ENCODE measurements around the gene BCL3.

BCL3 gene

GRCh38 chr19:44800461-44800860 is 52.0 kb downstream of the BCL3 start:
- TF ChIP-seq GATA3 (IDR thresholded peaks at IDR 0.05; ENCODE audit: low read depth, low read length) (no peak), GATA2 (IDR thresholded peaks at IDR 0.05; ENCODE audit: low read depth, low read length) (no peak)

- no peak for TF ChIP-seq GATA3 (IDR thresholded peaks at IDR 0.05; ENCODE audit: low read depth, low read length)
- no peak for TF ChIP-seq GATA2 (IDR thresholded peaks at IDR 0.05; ENCODE audit: low read depth, low read length)
Measured at GRCh38 chr19:44803442-44804428, 55.2 kb downstream of the BCL3 start.

GRCh38 chr19:44806291-44806690 is 57.8 kb downstream of the BCL3 start:
- TF ChIP-seq GATA3 (IDR thresholded peaks at IDR 0.05; ENCODE audit: low read depth, low read length) (no peak), GATA2 (IDR thresholded peaks at IDR 0.05; ENCODE audit: low read depth, low read length) (no peak)

GRCh38 chr19:44807162-44807561 is 58.7 kb downstream of the BCL3 start:
- TF ChIP-seq GATA2 (IDR thresholded peaks at IDR 0.05; ENCODE audit: low read depth, low read length) (no peak), GATA3 (IDR thresholded peaks at IDR 0.05; ENCODE audit: low read depth, low read length) (no peak)

GRCh38 chr19:44807652-44808462 is 59.3 kb downstream of the BCL3 start:
- no peak for TF ChIP-seq GATA3 (IDR thresholded peaks at IDR 0.05; ENCODE audit: low read depth, low read length)
- no peak for TF ChIP-seq GATA2 (IDR thresholded peaks at IDR 0.05; ENCODE audit: low read depth, low read length)

DNA sequence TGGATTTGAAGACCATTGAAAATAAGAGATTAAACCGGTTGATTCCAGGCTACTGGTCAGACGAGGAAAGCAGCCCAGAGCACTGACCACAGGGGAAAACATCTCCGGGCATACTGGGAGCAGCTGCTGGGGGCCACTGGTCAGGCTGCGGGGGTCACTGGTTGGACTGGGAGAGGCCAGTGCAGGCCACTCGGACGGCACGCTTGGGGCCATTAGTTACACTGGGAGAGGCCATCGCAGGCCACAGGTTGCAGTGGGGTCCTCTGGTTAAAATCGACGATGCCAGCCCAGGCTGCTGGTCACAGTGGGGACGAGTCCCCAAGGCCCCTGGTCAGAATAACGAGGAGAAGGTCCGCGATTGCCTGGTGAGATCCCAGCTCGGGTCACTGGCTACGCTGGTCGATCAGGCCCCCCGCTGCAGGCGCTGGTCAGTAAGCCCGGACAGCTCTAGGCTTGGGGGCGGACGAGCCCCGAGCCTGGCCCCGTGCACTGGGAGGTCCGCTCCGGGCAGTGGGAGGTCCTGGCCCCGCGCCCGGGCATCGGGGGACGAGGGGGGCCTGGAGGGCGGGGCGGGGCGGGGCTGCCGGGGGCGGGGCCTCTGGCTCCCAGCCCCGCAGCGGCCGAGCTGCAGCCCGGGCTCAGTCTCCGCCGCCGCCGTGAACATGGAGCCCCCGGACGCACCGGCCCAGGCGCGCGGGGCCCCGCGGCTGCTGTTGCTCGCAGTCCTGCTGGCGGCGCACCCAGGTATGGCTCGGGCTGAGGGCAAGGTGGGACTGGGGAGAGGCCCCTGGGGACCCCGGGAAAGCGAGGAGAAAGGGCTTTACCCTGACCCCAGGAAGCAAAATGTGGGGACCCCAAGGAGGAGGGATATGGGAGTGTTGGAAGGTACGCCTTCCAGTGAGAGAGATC is 60.2 kb downstream of the BCL3 start, which contains the start of gene BCAM:
Gene BCAM, plus strand, starts transcription at position 641 of the 909 bp plus-strand sequence. Its CDS starts 22 bp downstream, at position 663.
- TF ChIP-seq GATA3 (IDR thresholded peaks at IDR 0.05; ENCODE audit: low read depth, low read length) (no peak), GATA2 (IDR thresholded peaks at IDR 0.05; ENCODE audit: low read depth, low read length) (no peak)

Data from SH-SY5Y (cell line).